ENCODE results near the gene HES2.
"Not testable (repeated sequence)": the region's sequence is repeated elsewhere in the genome, so short reads cannot be mapped to it uniquely, and the experiment has no call there.

HES2 gene

GRCh38 chr1:6417961-6418667 lies 1.6 kb downstream of the HES2 start:
- no peak for DNase-seq (ENCODE audit: low spot score)

GRCh38 chr1:6416906-6417305 lies 2.8 kb downstream of the HES2 start:
- DNase-seq (ENCODE audit: low spot score), result no peak

GRCh38 chr1:6416295-6416656 lies 3.4 kb downstream of the HES2 start:
- no peak for DNase-seq (ENCODE audit: low spot score)

DNA sequence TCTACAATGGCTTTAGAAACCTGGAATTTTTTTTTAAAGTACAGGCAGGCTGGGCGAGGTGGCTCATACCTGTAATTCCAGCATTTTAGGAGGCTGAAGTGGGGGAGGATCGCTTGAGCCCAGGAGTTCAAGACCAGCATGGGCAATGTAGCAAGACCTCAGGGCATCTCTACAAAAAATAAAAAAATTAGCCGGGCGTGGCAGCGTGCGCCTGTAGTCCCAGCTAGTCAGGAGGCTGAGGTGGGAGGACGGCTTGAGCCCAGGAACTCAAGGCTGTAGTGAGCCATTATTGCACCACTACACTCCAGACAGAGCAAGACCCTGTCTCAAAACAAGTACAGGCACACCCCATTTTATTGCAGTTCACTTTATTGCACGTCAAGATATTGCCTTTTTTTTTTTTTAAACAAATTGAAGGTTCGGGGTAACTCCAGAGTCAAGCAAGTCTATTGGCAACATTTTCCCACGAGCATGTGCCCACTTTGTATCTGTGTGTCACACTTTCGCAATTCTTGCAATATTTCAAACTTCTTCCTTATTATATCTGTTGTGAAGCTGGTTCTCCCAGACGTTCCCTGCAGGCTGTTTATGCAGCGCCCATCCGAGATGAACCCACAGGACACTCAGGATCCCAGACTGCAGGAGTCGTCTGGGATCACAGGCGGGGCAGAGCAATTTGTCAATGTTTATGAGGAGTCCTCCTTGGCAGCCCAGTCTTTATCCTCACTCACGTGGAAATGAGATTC lies 4.7 kb downstream of the HES2 start:
- DNase-seq (ENCODE audit: low spot score), result no peak

DNA sequence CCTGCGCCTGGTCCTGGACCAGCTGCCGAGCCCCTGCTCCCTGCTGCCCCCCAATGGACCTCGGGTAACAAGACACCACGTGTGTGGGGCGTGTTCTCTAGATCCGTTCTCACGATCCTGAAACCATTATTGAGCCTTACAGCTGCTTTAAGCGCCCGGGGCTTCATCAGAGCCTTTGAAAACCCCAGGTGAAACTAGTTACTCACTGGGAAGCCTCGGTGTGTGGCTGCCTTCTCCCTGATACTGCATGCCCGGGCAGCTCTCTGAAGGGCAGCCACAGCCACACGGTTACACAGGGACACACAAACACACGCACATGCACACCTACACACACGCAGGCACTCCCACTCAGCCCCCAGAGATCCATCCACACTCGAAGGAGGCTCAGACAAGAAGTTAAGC lies 5.3 kb downstream of the HES2 start:
- peak; percentile 92 for DNase-seq (ENCODE audit: low spot score)

DNA sequence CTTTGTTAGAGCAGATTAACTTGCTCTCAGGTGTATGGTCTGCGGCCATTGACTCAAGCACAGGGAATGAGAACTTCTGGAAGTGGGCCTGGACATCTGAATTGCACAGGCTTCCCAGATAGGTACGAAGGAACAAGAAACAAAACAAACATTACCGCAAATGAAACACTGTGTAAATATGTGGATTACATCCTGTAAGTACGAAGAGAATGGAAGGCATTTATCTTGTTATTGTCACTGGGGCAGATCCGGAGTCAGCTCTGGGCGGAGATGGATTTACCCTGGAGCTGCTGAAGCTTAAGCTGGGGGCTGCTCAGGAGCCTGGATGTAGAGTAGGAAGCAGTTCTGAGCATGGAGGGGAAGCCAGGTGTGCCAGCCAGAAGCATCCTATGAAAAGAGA lies 6.8 kb downstream of the HES2 start:
- peak; percentile 54 for DNase-seq (ENCODE audit: low spot score)

- no peak for DNase-seq (ENCODE audit: low spot score)
These were observed 9.3 kb downstream of the HES2 start for GRCh38 chr1:6410248-6410893.

DNA sequence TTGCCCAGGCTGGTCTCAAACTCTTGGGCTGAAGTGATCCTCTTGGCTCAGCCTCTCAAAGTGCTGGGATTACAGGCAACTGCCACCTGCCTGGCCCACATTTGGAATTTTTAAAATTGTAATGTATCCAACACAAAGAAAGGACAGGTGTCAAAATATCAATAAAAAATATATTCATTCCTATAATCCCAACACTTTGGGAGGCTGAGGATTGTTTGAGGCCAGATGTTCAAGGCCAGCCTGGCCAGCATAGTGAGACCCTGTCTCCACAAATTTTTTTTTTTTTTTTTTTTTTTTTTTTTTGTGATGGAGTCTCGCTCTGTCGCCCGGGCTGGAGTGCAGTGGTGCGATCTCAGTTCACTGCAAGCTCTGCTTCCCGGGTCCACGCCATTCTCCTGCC lies 10.0 kb downstream of the HES2 start:
- no peak for DNase-seq (ENCODE audit: low spot score)

DNA sequence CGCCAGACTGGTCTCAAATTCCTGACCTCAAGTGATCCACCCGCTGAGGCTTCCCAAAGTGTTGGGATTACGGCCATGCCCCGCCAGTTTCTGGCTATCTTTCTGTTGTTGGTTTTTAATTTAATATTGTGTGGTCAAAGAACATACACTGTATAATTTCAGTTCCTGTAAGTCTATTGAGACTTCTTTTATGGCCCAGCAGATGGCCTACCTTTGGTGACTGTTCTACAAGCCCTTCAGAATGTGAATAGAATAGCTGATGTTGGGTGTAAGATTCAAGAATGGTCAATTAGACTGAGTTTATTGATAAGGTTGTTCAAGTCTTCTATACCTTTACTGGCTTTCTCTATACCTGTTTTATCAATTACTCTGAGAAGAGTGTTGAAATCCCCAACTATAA lies 10.7 kb downstream of the HES2 start:
- no peak for DNase-seq (ENCODE audit: low spot score)

DNA sequence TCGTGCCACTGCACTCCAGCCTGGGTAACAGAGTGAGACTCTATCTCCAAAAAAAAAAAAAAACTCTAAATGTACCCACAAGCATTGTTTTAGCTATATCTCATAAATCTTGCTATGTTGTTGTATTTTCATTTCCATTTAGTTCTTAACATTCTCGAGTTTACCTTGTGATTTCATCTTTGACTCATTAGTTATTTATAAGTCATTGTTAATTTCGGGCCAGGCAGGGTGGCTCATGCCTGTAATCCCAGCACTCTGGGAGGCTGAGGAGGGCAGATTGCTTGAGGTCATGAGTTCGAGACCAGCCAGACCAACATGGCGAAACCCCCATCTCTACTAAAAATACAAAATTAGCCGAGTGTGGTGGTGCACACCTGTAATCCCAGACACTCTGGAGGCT lies 11.7 kb downstream of the HES2 start:
- no peak for DNase-seq (ENCODE audit: low spot score)

- no peak for DNase-seq (ENCODE audit: low spot score)
These were observed 18.0 kb downstream of the HES2 start for GRCh38 chr1:6401673-6402072.

DNA sequence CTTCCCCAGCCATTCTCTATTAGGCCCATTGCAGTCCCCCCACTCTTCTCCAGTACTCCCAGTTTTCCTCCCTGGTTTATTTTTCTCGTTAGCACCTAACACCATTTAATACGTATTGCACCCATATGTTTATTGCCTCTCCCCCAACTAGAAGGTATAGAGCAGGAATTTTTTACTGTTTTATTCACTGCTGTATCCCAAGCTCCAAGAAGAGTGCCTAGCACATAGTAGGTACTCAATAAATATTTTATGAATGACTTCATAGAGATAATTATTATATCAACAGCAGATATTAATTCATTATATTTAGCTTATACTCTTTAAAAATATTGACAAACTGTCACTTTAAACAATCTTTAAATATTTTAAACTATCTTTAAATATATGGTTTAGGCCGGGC lies 20.4 kb downstream of the HES2 start:
- no peak for DNase-seq (ENCODE audit: low spot score)

DNA sequence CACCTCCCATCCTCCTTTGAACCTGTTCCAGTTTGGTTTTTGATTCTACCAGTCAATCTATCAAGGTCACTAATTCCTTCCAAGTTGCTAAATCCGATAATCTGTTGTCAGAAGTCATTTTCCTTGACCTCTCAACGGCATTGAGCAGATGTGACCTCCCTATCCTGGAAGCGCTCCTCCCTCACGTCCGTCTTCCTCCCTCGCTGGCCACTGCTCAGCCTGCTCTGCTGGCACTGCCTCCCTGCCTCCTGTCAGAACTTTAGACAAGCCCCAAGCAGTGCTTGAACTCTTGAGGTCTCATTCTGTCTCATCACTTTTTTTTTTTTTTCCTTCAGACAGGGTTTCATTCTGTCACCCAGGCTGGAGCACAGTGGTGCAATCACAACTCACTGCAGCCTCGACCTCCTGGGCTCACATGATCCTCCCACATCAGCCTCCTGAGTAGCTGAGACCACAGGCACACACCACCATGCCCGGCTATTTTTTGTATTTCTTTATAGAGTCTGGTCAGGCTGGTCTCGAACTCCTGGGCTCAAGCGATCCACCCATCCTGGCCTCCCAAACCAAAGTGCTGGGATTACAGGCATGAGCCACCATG lies 21.8 kb downstream of the HES2 start:
- DNase-seq (ENCODE audit: low spot score), result no peak

DNA sequence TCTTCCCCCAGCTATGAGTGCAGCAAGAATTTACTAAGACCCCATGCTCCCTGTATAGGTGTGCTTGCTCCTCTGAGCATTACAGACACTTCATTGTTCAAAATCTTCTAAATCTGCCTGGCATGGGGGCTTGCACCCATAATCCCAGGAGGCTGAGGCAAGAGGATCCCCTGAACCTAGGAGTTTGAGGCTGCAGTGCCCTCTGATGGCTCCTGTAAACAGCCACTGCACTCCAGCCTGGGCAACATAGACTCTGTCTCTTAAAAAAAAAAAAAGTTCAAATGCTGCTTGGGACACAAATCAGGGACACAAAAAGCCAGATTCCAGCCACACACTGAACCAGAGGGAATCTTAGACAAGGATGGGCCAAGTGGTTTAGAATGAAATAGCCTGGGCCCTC lies 22.7 kb downstream of the HES2 start:
- DNase-seq (ENCODE audit: low spot score), result no peak

DNA sequence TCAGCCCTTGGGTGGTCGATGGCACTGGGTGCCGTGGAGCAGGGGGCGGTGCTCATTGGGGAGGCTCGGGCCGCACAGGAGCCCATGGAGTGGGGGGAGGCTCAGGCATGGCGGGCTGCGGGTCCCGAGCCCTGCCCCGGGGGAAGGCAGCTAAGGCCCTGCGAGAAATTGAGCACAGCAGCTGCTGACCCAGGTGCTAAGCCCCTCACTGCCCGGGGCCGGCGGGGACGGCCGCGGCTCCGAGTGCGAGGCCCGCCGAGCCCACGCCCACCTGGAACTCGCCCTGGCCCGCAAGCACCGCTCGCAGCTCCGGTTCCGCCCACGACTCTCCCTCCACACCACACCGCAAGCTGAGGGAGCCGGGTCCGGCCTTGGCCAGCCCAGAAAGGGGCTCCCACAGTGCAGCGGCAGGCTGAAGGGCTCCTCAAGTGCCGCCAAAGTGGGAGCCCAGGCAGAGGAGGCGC lies 23.9 kb downstream of the HES2 start:
- not testable (repeated sequence) for DNase-seq (ENCODE audit: low spot score)

GRCh38 chr1:6395130-6395529 lies 24.6 kb downstream of the HES2 start:
- not testable (repeated sequence) for DNase-seq (ENCODE audit: low spot score)

- DNase-seq (ENCODE audit: low spot score), result peak; percentile 91
These were observed 26.1 kb downstream of the HES2 start, which contains the start of gene ACOT7 for GRCh38 chr1:6393400-6394187. Gene ACOT7 (minus strand): TSS chr1:6393767. CDS start chr1:6393399, 368 bp downstream.

DNA sequence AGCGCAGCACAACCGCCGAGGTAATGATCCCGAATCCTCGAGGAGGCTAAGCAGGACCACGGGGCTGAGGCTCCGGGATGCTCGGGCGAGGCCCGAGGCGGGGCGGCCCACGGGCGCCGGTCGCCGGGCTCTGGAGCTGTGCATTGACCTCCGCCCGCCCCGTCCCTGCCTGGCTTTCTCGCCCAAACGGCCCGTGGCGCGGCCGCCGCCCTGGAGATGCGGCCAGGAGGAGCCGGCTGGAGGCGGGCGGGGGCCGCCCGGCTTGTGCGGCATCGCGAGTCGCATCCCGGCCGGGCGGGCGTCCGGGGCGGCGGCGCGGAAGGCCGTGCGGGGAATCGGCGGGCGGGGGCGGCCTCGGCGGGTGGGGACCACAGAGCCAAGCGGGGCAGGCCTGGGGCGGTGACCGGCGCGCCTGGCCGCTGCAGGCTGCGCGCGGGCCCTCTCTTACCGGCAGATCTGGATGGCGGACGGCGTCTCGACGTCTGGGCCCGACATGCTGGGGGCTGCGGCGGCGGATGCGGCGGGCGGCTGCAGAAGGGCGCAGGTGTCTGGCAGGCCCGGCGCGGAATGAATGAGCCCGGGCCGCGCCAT lies 26.8 kb downstream of the HES2 start:
- no peak for DNase-seq (ENCODE audit: low spot score)

GRCh38 chr1:6391951-6392808 lies 27.5 kb downstream of the HES2 start:
- no peak for DNase-seq (ENCODE audit: low spot score)

DNA sequence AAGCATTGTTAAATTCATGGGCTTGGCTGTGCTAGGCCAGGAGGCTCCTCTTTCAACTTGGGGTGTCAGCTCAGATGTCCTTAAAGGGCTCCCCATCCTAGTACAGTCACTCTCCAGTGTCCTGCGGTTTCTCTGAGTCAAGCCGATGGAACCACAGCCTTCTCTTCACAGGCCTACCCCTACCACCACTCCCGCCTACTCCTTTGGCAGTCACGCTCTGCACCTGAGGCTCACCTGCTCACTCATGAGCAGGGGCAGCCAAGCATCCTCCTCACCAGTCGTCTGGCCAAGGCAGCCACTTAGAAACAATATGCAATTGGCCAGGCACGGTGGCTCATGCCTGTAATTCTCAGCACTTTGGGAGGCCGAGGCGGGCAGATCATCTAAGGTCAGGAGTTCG lies 29.7 kb downstream of the HES2 start:
- DNase-seq (ENCODE audit: low spot score), result peak; percentile 50

Measured in SW480 (cell line).